Left cardiac atrium (tissue), 4 donors: Measurements from ENCODE around the gene EIF2A. TPM values are rescaled to one million over a fixed set of nuclear protein-coding genes. Genes with fewer than 3 reads are reported as not detected.
A peak's percentile ranks its signal among the peaks of the same experiment; 100 is the strongest.

ENCODE experiments used
- ATAC-seq, 2 donors: fragments of 200-7000 bp; cut with Tn5 transposase; one replicate each; pipeline ENCODE4 v1.9.1; 2020; ENCODE audit warnings: mild to moderate bottlenecking in 2 of 2, moderate library complexity in 2 of 2
- DNase-seq: peaks from one replicate; pipeline ENCODE4 v3.0.0-alpha.2; 2020
- intact Hi-C, 2 donors: fragments of 100-400 bp; cut with DNase I; formaldehyde crosslinking; loops; one replicate each; pipeline versions ENCODE4 v1.14.1 to v1.15.1; 2022 to 2023
- total RNA-seq, 2 donors: library from RNA; stranded (reverse); fragmentation: NEBNext Ultra II Directional; extraction: Animal tissue kit (Norgen Biotek cat#: 25700); gene quantifications; one replicate each; pipeline ENCODE4 v1.2.1, GENCODE V29; 2021
- donor health status: DM: no; HTN: yes; CAD: no.
- donor health status: DM: no; HTN: yes; CAD: no; lungs with severe emphysema.
- donor health status: DM: yes; HTN: yes; CAD: no.
- donor health status: Dilated cardiomyopathy.

The EIF2A gene
- total RNA-seq, 2 donors from 2014 or later, result 54.5 to 76.6 TPM

DNA sequence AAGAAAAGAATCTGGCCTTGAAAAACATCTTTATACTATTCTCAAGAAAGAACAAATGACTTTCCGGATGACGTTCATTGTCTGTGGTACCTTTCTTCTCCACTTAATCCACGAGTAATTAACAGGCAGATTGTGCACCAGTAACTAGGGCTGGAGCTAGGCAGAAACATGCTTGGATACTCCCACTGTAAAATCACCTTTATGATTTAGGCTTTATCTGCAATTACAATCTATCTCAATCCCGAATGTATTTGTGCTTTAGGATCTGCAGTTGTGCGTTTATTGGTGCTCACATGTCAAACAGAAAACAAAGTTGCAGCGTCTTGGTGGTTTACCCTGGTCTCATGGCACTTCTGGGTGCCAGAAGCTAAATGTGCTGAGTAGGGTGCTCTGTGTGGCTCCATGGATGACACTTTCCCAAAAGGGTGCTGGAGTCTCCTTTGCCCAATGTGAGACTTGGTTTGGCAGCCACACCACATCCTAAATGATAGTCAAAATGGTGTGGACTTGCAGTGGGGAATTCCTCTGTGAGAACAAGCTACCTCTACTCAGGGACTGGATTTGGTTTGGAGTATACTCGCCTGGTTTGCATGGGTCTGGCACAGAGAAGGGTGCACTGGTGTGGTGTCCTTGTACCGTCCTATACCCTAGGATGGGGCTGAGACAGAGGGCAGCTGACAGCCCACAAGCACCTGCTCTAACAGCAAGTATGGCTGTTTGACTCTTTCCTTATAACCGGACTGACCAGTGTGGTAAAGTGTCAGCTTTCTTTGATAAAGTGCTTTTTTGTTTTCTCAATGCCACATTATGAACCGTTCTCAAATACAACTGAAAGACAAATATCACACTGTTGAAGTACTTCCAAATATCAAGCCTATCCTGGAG lies 8.0 kb upstream of the EIF2A start:
- intact Hi-C loops, result no loop called here
- DNase-seq, result no peak
- ATAC-seq, result peak in 1 of 2 donors; percentile 46

DNA sequence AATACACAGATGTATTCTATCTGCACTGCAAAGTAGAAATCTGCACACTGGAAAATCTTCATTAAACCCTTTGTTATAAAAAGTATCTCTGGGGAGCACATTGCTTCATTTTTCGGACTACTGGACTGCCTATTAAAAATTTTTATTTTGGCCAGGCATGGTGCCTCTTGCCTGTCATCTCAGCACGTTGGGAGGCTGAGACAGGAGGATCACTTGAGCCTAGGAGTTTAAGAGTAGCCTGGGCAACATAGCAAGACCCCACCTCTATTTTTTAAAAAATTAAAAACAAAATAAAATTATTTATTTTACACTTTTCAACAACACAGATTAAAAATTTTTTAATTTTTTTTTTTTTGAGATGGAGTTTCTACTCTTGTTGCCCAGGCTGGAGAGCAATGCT lies 6.3 kb upstream of the EIF2A start:
- ATAC-seq (no peak), DNase-seq (no peak)
- intact Hi-C loops, result no loop called here

DNA sequence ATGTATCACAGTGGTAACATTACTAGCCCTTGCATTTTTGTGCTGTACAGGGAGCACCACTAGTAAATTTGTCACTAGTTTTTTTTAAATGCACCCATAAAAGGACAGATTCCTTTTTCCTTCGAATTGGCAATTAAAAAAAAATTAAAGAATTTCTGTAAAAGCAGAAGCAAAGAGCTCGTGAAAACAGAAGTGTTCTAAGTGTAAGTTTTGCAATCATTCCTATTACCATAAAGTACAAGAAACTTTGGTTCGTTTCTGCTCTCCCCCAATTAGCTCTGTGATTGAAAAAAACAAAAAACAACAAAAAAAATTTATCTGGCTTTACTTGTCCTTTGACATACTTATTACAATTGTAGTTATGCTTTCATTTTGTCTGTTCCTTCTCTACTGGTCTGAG lies 5.6 kb upstream of the EIF2A start:
- DNase-seq (no peak), ATAC-seq (no peak)
- intact Hi-C loops, result no loop called here

DNA sequence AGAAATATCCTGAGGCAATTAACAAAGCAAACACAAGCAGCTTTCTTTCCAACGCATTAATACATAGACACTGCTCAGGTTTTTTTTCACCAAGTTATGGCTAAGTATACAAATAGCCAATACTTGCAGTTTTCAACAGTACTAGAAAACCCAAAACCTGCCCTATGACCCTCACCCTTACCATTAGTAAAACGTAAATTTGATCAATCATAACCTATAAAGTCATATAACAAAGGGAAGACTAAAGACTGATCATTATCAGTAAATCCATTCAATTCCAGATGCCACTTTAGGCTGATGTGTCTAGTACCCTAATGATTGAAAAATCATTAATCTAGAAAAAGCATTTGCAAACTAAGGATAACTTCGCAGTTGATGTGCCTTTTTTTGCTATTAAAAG lies 3.5 kb upstream of the EIF2A start:
- DNase-seq, result no peak
- ATAC-seq, result no peak
- intact Hi-C loops, result no loop called here

DNA sequence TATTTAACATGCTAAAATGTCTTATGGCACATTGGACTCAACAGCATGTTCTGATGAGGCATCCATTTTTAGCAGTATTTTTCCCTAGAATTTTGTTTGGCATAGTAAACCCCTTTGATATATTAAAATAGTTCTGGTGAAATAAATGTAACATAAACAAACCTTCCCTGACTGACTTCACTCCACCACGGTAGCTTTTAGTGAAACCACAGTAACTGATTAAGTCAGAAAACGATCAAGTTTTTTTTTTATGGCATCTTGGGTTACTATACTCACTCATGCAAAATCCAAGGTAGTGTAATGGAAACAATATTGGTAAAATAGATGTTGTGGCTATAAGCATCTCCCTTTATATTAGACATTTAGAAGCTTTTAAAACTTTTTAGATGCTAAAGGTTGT lies 3.1 kb upstream of the EIF2A start:
- intact Hi-C loops, result no loop called here
- ATAC-seq (no peak), DNase-seq (no peak)

DNA sequence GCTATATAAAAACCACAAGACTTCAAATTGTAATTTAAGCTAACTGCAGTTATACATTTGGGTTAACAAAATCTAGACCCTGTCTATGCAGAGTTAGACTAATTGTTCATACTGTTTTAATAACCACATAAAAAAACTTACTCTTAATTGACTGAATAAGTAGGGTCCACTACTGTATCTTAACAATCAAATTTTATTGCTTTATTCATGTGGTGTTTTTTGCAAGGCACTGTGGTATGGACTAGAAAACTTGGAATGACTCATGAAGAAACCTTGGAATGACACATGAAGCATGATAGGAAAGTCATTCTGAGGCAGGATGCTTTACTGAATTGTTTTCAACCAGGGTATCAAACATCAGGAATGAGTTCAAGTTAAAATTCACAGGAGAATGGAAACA lies 2.5 kb upstream of the EIF2A start:
- intact Hi-C loops, result no loop called here
- DNase-seq (no peak), ATAC-seq (no peak)

DNA sequence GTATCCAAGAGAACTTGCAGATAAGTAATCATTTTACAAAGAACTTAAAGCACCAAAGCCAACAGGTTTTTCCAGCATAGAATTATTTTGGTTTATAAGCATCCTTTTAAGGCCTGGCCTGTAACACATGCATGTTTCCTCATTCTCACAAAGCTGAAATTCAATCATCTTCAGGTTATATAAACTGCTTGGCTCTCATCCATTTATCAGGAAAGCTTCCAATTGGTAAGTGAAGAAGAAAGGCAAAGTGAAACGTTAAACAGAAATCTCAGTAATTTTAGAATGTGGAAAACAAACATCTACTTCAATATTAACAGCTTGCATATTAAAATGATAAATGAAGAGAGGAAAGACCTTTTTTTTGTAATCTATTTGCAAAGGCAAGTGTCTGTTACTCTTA lies 1.9 kb upstream of the EIF2A start:
- no peak for ATAC-seq
- DNase-seq, result no peak
- intact Hi-C loops, result no loop called here

DNA sequence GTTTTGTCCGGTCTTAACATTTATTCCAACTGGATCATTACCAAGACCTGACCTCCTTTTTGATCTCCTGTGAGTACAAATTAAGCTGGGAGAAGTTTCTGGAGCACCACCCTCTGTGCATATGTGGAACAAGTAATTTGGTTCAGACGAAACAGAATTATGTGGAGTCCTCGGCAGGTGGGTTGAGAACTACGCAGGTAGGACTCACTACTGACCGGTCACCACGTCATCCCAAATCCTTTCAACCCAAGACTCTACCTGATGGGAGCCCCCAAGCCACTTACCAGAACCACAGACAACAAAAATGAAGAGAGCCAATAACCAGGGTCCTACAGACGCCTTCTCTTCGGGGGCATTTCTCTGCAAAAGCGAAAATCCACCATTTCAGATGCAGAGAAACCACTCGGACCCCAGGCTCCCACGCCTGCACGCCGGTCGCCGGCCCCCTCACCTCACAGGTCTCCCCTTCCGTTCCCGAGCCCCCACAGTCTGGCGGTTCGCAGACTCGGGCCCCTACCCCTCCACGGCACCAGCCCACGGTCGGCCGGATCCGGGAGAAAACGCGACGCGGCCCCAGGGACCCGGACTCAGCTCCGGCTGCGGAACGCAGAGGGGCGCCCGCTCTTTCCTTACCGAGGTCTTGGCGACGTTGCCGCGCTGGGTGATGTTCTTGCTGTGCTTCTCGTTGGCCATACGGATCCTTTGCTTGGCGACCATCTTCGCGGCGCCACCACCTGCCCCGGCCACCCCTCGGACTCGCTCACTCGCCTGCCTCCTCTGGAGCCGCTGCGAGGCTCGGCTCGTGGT lies 965 bp upstream of the EIF2A start:
- DNase-seq (peak; percentile 67), ATAC-seq (peak; percentile 35 to 37)
- intact Hi-C loops, result loop anchor here in 1 of 2 donors (2.0 kb wide), 1 partner anchor 57 kb away; the partner anchor contains the start of gene SELENOT

DNA sequence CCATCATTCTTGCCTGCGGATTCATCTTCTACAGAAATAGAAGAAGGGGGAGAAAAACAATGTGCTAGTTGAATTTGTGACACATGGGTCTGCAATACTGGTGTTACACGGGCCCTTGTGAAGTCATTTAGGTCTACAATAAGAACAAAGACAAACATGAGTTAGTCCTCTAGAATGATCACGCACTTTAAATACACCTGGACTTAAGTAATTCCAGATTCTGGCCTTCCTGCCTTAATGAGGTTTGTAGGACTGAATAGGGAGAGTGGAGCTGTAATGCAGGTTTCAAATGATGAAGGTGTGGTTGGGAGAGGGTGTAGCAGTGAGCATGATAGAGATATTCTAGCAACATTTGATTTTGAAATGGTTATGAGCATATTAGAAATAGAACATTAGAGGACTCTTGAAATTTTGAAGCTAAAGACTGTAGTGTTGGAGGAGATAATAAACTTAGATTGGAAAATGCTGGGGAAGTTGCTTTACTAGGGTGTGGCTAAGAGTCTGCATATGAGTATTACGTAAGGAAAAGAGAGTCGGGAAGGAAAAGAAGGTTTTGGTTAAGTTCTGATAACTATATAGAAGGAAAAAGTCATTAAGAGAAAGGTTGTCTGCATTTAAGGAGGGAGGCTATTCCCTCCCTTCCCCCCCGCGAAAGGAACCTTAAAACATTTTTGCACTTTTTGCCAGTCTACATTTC lies 606 bp downstream of the EIF2A start:
- DNase-seq (no peak), ATAC-seq (no peak)
- intact Hi-C loops, result loop anchor here in 1 of 2 donors (2.0 kb wide), 1 partner anchor 56 kb away; the partner anchor contains the start of gene SELENOT

DNA sequence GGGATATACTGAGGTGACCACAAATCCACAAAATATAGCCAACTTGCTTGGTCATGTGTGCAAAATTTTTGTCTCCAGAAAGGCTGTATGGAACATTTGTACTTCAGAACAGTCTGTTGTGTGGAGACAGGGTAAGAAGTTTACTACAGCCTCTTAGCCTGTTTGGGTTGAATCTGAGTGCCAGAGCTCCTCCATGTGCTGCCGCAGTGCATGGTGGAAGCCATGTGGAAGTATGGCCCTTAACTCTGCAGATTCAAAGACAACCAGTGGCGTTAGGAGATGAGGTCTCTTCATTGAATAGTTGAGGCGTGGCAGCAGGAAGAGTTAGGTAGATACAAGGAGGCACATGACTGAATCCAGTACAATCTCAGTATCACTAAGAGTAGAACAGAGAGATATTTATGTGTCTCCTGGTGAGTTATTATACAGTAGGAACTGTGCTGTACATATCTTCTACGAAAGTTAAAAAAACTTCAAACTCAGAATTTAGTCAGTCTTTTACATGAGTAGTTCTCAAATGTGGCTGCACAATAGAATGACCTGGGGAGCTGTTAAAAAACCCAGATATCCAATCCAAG lies 9.4 kb downstream of the EIF2A start:
- DNase-seq (no peak), ATAC-seq (no peak)
- intact Hi-C loops, result no loop called here

DNA sequence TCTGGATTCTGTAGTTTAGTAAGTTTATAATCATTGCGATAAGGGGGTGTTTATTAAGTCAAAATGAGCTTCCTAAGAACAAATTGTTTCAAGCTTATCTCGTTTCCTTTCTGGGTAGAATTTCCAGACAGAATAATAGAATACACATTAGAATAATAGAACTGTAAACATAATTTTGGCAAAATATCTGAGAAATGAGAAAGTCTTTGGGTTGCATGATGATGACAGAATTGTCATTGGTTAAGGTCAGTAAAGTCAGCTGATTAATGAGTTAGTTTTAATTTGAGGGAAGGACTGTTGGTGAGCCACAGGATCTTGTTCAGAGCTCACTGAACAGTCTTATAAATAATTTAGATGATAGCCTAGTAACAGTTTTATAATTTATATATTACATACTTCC lies 10.2 kb downstream of the EIF2A start:
- intact Hi-C loops, result no loop called here
- no peak for ATAC-seq
- DNase-seq, result no peak

DNA sequence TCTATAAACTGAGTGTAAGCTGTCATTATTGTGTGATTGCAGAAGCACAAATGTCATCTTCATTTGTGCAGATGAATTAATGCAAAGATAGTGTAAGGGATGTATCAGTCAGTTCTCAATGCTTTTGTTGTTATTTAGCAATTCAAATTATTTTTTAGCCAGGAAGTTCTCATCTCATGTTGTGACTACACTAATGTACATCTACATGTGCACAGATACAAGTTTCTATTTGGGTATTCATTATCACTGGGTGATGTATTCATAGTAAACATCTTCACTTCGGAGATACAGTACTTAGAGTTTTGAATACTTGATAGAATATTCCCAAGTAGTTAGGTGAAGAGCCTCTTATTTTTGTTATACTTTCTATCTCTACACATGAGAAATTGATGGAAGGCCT lies 11.1 kb downstream of the EIF2A start:
- ATAC-seq (no peak), DNase-seq (no peak)
- intact Hi-C loops, result no loop called here

DNA sequence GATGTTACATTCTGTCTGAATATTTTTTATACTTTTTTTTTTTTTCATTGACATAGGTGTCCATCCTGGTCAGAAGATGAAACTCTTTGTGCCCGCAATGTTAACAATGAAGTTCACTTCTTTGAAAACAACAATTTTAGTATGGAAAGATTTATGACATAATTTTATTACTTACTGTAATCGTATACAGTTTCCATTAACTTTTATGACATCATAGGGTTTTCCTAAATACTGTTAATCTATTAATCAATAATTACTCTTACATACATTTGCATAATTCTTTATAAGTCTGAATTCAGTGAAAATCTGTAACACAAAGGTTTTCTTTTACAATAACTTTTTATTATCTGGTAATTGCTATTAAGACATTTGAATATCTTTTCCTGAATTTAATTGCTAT lies 17.7 kb downstream of the EIF2A start:
- intact Hi-C loops, result no loop called here
- no peak for ATAC-seq
- DNase-seq, result no peak

DNA sequence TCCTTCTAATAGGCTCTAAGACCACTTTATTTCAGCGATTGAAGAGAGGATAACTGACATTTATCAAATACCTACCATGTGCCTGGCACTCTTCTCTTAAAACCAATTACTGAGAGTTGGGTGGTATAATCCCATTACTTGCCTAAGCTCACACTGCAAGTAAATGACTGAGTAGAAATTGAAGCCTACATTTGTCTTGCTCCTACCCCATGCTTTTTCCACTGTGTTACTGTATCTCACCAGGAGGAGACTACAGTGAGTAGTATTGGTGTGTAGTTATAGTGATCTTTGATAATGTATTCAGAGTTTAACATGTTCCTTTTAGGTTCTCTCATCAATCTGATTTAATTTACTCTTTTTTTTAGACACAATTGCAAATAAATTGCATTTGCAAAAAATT lies 20.7 kb downstream of the EIF2A start:
- DNase-seq (no peak), ATAC-seq (no peak)
- intact Hi-C loops, result no loop called here

DNA sequence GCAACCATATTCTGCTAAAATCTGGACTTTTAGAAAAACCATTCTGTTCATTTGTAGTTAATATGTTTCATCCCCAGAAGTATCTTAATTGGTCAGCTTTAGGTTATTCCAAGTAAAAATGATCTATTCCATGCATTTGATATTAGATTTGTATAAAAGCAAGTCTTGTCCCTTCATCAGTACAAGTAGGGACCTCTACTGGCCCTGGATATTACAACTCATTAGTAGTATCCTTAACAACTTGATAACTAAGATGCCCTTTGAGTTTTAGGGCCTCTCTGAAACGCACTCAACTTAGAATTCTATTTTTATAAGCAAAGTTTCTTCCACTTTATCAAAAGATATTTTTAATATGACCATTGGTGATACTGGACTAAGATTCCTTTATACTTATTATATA lies 31.3 kb downstream of the EIF2A start:
- DNase-seq, result no peak
- no peak for ATAC-seq
- intact Hi-C loops, result no loop called here

DNA sequence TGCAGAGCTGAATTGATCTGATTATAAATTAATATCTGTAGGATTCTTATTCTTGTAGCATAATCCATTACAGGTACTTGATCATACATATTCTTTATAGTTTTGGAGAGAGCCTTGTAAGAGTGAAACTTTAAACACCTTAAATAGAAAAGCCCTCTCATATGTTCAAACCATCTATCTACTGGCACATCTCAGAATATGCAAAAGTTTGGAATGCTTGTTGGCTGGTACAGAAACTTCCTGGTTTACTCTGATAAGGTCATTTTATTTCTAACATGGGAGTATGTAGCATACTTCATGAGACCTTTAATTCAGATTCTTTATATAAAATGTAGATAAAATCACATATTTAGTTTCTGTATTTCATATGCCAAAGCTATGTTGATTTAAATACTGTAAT lies 34.6 kb downstream of the EIF2A start:
- no peak for DNase-seq
- intact Hi-C loops, result no loop called here
- ATAC-seq, result no peak

DNA sequence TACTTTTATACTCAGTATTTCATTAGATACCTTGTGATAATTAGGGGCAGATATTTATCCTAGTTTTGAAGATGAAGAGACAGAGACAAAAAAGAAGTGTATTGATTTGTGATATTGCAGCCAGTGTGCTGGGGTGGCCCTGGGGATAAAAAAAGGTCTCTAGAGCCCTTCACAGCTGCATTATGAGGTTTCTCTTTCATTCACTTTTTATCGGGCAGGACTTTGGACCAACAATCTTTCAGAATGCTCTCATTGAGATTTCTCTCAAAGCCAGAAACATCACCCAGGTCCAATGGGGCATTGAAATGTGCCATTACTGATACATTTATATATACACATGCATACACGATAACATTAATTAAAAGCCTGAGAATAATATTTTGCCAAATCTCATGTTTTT lies 36.0 kb downstream of the EIF2A start:
- intact Hi-C loops, result no loop called here
- no peak for ATAC-seq
- DNase-seq, result no peak

DNA sequence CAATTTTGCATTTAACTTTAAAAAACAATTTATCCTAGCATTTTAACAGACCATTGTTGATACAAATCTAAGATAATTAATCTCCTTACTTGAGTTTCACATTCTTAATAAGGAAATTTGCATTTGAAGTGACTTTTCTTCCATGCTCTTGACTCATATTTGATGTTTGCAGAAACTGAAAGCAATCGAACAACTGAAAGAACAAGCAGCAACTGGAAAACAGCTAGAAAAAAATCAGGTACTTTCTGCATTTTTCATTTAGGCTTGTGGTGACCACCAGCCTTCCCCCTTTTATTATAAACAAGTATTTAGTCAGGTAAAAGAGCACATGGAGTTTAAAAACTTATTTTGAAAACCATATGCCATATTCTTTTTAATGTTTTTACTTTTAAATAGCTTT lies 36.4 kb downstream of the EIF2A start:
- intact Hi-C loops, result no loop called here
- ATAC-seq (no peak), DNase-seq (no peak)

DNA sequence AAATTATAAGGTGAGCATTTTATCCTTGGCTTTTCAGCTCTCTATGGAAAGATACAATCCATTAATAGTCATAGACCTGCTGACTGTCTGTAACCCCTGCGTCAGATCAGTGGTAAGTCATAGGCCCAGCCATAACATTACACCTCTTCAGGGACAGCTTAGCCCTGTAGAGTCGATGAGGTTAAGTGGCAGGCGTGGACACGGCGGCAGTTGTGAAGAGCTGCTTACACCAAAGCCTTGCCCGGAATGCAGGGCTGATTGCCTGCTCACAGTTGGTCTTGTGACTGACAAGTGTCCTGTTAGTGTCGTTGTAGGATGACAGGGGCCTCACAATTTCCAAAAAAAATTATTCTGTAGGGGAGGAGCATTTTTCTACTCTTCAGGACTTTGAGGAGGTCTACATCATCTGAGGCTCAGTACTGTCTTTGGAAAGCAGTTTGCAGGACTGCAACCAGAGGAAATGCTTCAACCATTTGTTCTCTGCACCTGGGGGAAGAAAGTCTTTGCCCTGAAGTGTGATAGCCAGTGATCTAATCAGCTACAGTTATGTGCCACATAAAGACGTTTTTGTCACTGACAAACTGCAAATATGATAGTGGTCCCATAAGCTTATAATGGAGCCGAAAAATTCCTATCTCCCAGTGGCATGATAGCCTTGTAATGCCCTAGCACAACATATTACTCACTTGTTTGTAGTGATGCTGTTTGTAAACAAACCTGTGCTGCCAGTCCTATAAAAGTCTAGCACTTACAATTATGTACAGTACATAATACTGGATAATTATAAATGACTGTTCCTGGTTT lies 41.6 kb downstream of the EIF2A start:
- intact Hi-C loops, result no loop called here
- ATAC-seq, result peak; percentile 96
- peak; percentile 59 for DNase-seq
